ENCODE measurements around the gene SYNJ1.

DNA sequence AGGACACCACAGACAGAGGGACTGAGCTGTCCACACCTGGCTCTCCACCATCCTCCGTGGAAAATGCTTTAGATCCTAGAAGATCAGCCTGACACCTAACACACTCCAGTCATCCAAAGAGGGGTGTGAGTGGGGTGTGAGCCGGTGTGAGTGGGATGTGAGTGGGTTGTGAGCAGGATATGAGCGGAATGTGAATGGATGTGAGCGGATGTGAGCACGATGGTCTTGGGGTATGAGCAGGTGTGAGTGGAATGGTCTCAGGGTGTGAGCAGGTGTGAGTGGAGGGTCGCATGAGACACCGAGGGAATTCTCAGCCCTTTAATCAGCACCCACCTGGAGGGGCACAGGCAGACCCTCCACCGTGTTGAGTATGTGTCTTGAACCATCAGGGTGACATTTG, 143.3 kb downstream of the SYNJ1 start:
- TF ChIP-seq, protein P1, sequence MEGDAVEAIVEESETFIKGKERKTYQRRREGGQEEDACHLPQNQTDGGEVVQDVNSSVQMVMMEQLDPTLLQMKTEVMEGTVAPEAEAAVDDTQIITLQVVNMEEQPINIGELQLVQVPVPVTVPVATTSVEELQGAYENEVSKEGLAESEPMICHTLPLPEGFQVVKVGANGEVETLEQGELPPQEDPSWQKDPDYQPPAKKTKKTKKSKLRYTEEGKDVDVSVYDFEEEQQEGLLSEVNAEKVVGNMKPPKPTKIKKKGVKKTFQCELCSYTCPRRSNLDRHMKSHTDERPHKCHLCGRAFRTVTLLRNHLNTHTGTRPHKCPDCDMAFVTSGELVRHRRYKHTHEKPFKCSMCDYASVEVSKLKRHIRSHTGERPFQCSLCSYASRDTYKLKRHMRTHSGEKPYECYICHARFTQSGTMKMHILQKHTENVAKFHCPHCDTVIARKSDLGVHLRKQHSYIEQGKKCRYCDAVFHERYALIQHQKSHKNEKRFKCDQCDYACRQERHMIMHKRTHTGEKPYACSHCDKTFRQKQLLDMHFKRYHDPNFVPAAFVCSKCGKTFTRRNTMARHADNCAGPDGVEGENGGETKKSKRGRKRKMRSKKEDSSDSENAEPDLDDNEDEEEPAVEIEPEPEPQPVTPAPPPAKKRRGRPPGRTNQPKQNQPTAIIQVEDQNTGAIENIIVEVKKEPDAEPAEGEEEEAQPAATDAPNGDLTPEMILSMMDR (IDR thresholded peaks at IDR 0.05; ENCODE audit: insufficient read depth, low read depth, low read length) = no peak
- TF ChIP-seq EZH2 (IDR thresholded peaks at IDR 0.05; ENCODE audit: insufficient read depth, low read length) = no peak

Measured in astrocyte (in vitro differentiated cells and primary cell).